Measurements from ENCODE around the gene MIEF2. TPM values are rescaled to one million over a fixed set of nuclear protein-coding genes. Genes with fewer than 3 reads are reported as not detected.
A peak's percentile ranks its signal among the peaks of the same experiment; 100 is the strongest.

Gene MIEF2
- total and polyA plus RNA-seq, 11 donors, result 18.8 to 46.9 (median 26.7) TPM

DNA sequence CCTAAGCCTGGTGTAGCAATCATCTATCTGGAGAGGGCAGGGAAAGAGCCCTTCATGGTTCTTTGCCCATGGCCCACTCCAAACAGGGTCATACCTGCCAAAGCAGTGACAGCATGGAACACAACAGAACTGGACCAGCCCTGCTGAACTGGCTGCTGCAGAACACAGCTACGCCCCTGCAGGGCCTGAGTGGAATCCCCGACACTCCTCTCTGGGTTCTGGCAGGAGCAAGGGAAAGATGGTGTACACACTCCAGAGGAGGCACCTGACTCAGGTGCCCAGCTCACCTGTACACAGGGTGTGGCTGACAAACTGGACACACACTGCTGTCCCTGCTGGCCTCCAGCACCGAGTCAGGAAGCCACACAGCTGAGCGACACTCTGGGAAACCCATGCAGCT is 19.8 kb downstream of the MIEF2 start:
- no peak for DNase-seq
- TF ChIP-seq POLR2A (IDR thresholded peaks at IDR 0.05) (no peak), CTCF (IDR thresholded peaks at IDR 0.05) (no peak)
- intact Hi-C loops (cut with DNase I), result no loop called here
- peak in 1 of 4 donors; percentile 10 for ATAC-seq
- Histone ChIP-seq H3K4me3 (no peak overlapping the region), H3K27me3 (no peaks in the 10 kb centered on the region), H3K4me1 (peaks cover 0 to 8% (median 0%) of the 10 kb centered on the region in 12 donors), H3K27ac (no peak overlapping the region), H3K9me3 (no peaks in the 10 kb centered on the region), H3K36me3 (peaks cover 0 to 96% (median 93%) of the 10 kb centered on the region in 9 donors)
- 65 to 86% (median 84%) methylated on average over 3 to 4 of the region's 4 CpGs for WGBS, 4 donors

GRCh38 chr17:18280766-18281371 is 20.4 kb downstream of the MIEF2 start:
- TF ChIP-seq CTCF (IDR thresholded peaks at IDR 0.05) (no peak), POLR2A (IDR thresholded peaks at IDR 0.05) (no peak)
- Histone ChIP-seq H3K27me3 (no peaks in the 10 kb centered on the region), H3K9me3 (no peaks in the 10 kb centered on the region), H3K27ac (no peak overlapping the region), H3K4me1 (peaks cover 0 to 8% (median 0%) of the 10 kb centered on the region in 12 donors), H3K36me3 (peaks cover 0 to 100% (median 98%) of the 10 kb centered on the region in 9 donors), H3K4me3 (no peak overlapping the region)
- ATAC-seq (peak in 1 of 4 donors; percentile 38), DNase-seq (no peak)
- intact Hi-C loops (cut with DNase I), result no loop called here
- 48 to 62% (median 58%) methylated on average over 5 of the region's 5 CpGs for WGBS, 4 donors

GRCh38 chr17:18281788-18282187 is 21.3 kb downstream of the MIEF2 start:
- Histone ChIP-seq H3K27ac (no peak overlapping the region), H3K4me1 (peaks cover 0 to 8% (median 0%) of the 10 kb centered on the region in 12 donors), H3K4me3 (no peak overlapping the region), H3K9me3 (no peaks in the 10 kb centered on the region), H3K27me3 (no peaks in the 10 kb centered on the region), H3K36me3 (peaks cover 0 to 99% (median 96%) of the 10 kb centered on the region in 9 donors)
- no peak for TF ChIP-seq POLR2A (IDR thresholded peaks at IDR 0.05)
- no peak for TF ChIP-seq CTCF (IDR thresholded peaks at IDR 0.05)
- DNase-seq (no peak), ATAC-seq (no peak)
- intact Hi-C loops (cut with DNase I), result no loop called here
- 90 to 93% (median 91%) methylated on average over 6 of the region's 6 CpGs for WGBS, 4 donors

DNA sequence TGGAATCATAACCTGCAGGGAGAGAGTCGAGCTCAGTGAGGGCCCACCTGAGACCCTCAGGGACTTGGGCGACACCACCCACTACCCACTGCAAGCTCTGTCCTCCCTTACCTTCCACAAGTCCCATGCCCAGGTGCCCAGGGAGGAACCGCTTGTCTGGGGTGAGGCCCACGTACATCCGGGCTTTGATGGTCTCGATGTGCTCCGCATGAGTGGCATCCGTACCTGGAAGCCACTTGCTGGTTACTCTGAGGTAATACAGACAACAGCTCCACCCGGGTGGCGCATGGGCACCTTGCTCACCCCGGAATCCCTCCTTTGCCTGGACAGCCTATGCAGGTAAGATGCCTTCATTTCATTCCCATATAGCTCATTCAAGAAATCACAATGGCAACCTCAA is 24.8 kb downstream of the MIEF2 start:
- DNase-seq (no peak), ATAC-seq (no peak)
- WGBS, 4 donors, result 94 to 97% (median 96%) methylated on average over 11 of the region's 11 CpGs
- H3K36me3 ChIP-seq, result peaks cover 0 to 99% (median 93%) of the 10 kb centered on the region in 9 donors
- H3K27ac ChIP-seq, result no peak overlapping the region
- peaks cover 0 to 6% (median 0%) of the 10 kb centered on the region in 12 donors for H3K4me1 ChIP-seq
- no peak overlapping the region for H3K4me3 ChIP-seq
- TF ChIP-seq CTCF (IDR thresholded peaks at IDR 0.05) (no peak), POLR2A (IDR thresholded peaks at IDR 0.05) (no peak)
- intact Hi-C loops (cut with DNase I), result no loop called here
- H3K27me3 ChIP-seq, result no peaks in the 10 kb centered on the region
- H3K9me3 ChIP-seq, result no peaks in the 10 kb centered on the region
